ENCODE results near the gene CDH16. TPM values are rescaled to one million over a fixed set of nuclear protein-coding genes. Genes with fewer than 3 reads are reported as not detected.
A peak's percentile ranks its signal among the peaks of the same experiment; 100 is the strongest.

CDH16 gene
- total and polyA plus RNA-seq, 2 of the 13 experiments (the other 11 are each of a cell fraction or from before 2014, with no cell fraction given) = 2.7 to 3.9 TPM

DNA sequence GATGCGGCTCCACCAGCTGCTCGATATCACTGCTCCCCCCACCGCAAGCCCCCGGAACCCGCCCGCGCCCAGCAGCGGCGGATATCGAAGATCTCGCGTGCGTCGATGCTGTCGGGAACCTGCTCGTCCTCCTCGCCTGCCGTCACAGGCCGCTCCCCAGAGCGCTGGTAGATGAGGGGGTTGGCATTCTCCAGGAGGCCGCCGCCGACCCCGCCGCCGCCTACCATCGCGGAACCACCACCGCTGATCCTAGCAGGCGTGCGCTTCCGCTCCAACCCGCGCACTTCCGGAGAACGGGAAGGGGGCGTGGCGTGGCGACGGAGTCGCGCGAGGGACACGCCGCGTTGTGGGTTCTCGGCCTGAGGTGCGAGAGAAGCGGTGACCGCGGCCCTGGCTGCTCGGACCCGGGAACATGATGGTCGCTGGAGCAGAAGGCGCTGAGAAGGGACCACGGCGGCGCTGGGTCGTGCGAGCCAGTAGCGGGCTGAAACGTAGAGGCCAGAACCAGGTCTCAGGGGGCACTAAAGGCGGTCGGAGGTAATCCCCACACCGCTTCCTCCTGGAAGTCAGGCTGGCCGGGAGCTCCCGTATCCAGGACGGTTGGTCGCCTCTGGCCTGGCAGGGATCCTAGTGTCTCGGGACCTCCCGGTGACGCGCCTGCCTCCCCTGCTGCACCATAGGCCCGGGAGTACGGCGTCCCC, 15.6 kb upstream of the CDH16 start, which contains the start of gene CIAO2B (continued):
- TF ChIP-seq ZNF431 (CRISPR knock-in tag; IDR thresholded peaks at IDR 0.05; ENCODE audit: borderline replicate concordance, low read depth) (peak; percentile 77), ZNF207 (IDR thresholded peaks at IDR 0.05; ENCODE audit: borderline replicate concordance) (no peak), ZNF75D (CRISPR knock-in tag; IDR thresholded peaks at IDR 0.05; ENCODE audit: borderline replicate concordance) (no peak), ZNF264 (CRISPR knock-in tag; IDR thresholded peaks at IDR 0.05) (peak; percentile 95), NFE2 (CRISPR knock-in tag; IDR thresholded peaks at IDR 0.05) (no peak), BORCS8-MEF2B (CRISPR knock-in tag; IDR thresholded peaks at IDR 0.05) (peak; percentile 94), ZNF713 (CRISPR knock-in tag; IDR thresholded peaks at IDR 0.05) (no peak), ZNF766 (CRISPR knock-in tag; IDR thresholded peaks at IDR 0.05; ENCODE audit: borderline replicate concordance) (peak; percentile 96), ISL2 (CRISPR knock-in tag; IDR thresholded peaks at IDR 0.05) (peak; percentile 92), ZNF879 (CRISPR knock-in tag; IDR thresholded peaks at IDR 0.05) (no peak), BRD4 (CRISPR knock-in tag; IDR thresholded peaks at IDR 0.05) (peak; percentile 97; the same call in 1 of the 2 replicates), SMYD3 (CRISPR knock-in tag; IDR thresholded peaks at IDR 0.05) (no peak; the same call in 1 of the 2 replicates), SP4 (CRISPR knock-in tag; IDR thresholded peaks at IDR 0.05) (peak; percentile 92; the same call in 1 of the 2 replicates), IKZF4 (CRISPR knock-in tag; IDR thresholded peaks at IDR 0.05; ENCODE audit: borderline replicate concordance, low read depth, not compliant biosample characterization) (peak; percentile 58), ZNF430 (CRISPR knock-in tag; IDR thresholded peaks at IDR 0.05) (peak; percentile 97), SP1 (IDR thresholded peaks at IDR 0.05) (peak; percentile 69; the same call in 1 of the 2 replicates), SP1 (CRISPR knock-in tag; IDR thresholded peaks at IDR 0.05) (peak; percentile 100), SNAPC2 (CRISPR knock-in tag; IDR thresholded peaks at IDR 0.05) (no peak), CENPX (CRISPR knock-in tag; IDR thresholded peaks at IDR 0.05) (no peak), ZBTB20 (CRISPR knock-in tag; IDR thresholded peaks at IDR 0.05; ENCODE audit: borderline replicate concordance, low read depth) (peak; percentile 96), YY1 (IDR thresholded peaks at IDR 0.05; ENCODE audit: insufficient read depth, insufficient replicate concordance, low read depth, low read length) (peak; percentile 78), ZSCAN22 (CRISPR knock-in tag; IDR thresholded peaks at IDR 0.05) (no peak), PHB2 (IDR thresholded peaks at IDR 0.05; ENCODE audit: partially characterized antibody) (no peak), PHF20 (CRISPR knock-in tag; IDR thresholded peaks at IDR 0.05) (peak; percentile 97), CC2D1A (CRISPR knock-in tag; IDR thresholded peaks at IDR 0.05) (0 out of 2 replicates have a peak, but pooled peaks have one; percentile 45), SUZ12 (IDR thresholded peaks at IDR 0.05; ENCODE audit: low read depth, low read length) (no peak), ZNF777 (CRISPR knock-in tag; IDR thresholded peaks at IDR 0.05) (peak; percentile 71), ZNF552 (CRISPR knock-in tag; IDR thresholded peaks at IDR 0.05; ENCODE audit: borderline replicate concordance) (peak; percentile 88), ATM (IDR thresholded peaks at IDR 0.05; ENCODE audit: borderline replicate concordance) (no peak), SMAD1 (CRISPR knock-in tag; IDR thresholded peaks at IDR 0.05; ENCODE audit: borderline replicate concordance, low read depth) (peak; percentile 97; the same call in 1 of the 2 replicates), ZNF24 (IDR thresholded peaks at IDR 0.05) (no peak), FOXC1 (CRISPR knock-in tag; IDR thresholded peaks at IDR 0.05; ENCODE audit: borderline replicate concordance) (peak; percentile 85; the same call in 1 of the 2 replicates), ZNF3 (CRISPR knock-in tag; IDR thresholded peaks at IDR 0.05) (no peak), ZBTB3 (CRISPR knock-in tag; IDR thresholded peaks at IDR 0.05; ENCODE audit: borderline replicate concordance, low read depth) (0 out of 2 replicates have a peak, but pooled peaks have one; percentile 21)
- TF ChIP-seq, protein P1, sequence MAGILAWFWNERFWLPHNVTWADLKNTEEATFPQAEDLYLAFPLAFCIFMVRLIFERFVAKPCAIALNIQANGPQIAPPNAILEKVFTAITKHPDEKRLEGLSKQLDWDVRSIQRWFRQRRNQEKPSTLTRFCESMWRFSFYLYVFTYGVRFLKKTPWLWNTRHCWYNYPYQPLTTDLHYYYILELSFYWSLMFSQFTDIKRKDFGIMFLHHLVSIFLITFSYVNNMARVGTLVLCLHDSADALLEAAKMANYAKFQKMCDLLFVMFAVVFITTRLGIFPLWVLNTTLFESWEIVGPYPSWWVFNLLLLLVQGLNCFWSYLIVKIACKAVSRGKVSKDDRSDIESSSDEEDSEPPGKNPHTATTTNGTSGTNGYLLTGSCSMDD (CRISPR knock-in tag; IDR thresholded peaks at IDR 0.05) = peak; percentile 84

Data from HepG2 (cell line).